NOMO-1 treated with DMSO at 0.1 percent for 48 hours (cell line): ENCODE data around the gene DEFB114.
"Not testable (repeated sequence)": the region's sequence is repeated elsewhere in the genome, so short reads cannot be mapped to it uniquely, and the experiment has no call there.

Source experiments
- DNase-seq: peaks from one replicate; lab custom pipeline; 2025; ENCODE audit not compliant: unreplicated experiment; lab: John Stamatoyannopoulos, UW

Gene DEFB114, protein sequence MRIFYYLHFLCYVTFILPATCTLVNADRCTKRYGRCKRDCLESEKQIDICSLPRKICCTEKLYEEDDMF

DNA sequence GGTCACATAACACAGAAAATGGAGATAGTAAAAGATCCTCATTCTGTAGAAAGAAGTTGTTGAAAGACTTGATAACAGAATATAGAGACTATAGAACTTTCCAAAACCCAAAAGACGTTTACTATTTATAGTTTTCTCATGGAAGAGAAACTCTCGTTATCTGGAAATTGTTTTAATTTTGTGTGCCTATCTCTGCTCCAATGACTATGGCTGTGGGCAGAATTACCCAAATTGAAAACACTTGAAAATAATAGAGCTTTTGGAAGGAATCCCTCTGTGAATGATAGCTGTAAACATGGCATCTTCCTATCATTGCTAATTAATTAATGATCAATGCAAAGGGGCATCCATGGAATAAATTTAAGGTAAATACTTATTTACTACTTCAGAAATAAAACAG, at the start of gene DEFB114:
TSS of gene DEFB114 (minus strand) at position 101 of the 400 bp plus-strand sequence. CDS start at position 42, 59 bp downstream.
- no peak for DNase-seq

DNA sequence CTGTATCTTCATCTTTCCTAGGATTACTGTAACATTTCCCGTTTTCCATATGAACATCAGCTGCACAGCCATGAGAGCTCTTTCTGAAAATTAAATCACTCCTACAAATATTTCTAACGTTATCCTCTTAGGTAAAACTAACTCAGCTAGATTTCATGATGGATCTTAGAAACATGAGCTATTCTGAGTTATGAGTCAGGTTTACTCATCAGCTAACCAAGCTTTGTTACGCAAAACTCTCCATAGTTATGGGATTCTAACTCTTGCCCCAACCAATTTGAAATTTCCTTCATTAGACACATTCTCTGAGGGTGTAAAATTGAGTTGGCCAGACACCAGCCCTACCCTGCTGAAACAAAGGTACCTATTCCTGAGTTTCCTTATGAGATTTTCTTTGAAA, 43.9 kb upstream of the DEFB114 start:
- no peak for DNase-seq

DNA sequence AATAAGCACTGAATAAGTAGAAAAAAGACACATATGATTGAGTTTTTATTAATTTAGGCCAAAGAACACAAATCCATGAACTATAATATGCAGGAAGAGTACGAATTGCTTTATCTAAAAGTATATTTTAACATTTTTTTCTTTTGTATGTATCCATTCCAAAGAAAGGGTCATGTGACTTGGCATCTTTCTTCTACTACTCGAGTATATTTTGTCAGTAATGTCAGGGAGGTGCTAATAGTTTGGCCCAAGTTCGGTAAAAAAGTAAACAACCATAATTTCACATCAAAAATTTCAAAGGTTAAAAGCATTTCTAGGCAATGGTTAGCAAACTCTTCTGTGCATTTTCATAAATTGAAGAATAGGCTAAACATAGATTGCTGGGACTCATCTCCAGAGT, 39.2 kb upstream of the DEFB114 start:
- DNase-seq, result no peak

DNA sequence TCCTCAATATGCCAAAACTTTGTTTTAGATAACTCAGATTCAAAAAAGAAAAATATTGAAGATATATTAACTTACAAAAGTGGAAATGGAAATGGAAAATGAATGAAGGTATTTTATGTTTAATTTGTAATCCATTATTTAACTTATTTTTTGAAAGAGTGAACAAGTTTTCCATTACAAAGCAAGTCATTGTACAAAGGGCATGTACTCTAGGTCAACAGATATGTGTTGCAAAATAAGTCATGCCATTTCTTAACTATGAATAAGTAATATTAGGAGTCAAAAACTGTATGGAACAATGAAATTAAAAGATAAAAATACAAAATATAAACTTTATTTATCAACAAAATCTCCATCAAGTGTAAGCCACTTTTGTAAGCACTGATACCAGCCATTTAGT, 31.3 kb upstream of the DEFB114 start:
- no peak for DNase-seq

DNA sequence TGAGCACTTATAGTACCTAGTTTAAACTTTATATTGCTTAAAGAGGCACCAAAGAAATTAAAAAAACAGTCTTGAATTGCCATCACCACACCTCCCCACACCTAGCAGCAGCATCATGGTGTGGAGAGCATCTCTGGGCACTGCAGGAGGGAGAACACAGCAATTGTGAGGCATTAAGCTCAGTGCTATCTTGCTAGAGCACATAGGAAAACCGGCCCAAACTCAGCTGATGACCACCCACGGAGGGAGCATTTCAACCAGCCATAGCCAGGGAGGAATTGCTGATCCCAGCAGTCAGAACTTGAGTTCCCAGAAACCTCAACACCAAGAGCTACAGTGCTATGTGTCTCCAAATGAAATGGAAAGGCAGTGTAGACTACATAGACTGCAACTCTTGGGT, 24.9 kb upstream of the DEFB114 start:
- no peak for DNase-seq

DNA sequence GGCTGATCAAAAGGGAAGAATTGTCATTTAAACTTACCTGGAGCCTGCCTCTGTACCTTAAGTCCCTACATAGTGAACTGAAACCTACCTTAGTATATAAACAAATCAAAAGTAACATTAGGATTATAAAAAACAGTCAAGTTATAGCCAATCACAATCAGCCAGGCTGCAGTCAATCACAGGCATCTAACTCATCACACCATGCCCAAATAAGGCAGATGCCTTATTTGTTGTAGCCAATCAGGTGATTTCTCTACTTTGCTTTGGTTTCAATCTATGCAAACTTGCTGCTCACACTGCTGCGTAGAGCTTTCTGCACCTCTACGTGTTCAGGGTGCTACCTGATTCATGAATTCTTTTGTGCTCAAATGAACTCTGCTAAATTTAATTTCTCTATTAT, 23.8 kb upstream of the DEFB114 start:
- no peak for DNase-seq

DNA sequence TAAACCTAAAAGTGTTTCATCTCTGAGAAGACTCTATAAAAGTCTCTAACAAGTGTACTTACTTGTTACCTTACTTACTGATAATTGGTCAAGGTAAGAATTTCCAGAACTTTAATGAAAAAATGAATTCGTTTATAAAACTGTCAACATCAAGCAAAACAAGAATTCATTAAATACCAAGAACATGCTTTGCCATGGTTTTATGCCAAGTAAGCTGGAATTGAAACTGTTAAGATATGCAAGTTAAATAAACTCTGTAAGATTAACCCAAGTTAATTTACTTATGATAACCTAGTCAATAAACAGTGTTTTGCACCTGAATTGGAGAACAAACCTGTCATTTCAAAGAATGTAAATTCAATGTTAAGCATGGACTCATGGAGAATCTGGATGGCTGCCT, 22.6 kb upstream of the DEFB114 start:
- no peak for DNase-seq

DNA sequence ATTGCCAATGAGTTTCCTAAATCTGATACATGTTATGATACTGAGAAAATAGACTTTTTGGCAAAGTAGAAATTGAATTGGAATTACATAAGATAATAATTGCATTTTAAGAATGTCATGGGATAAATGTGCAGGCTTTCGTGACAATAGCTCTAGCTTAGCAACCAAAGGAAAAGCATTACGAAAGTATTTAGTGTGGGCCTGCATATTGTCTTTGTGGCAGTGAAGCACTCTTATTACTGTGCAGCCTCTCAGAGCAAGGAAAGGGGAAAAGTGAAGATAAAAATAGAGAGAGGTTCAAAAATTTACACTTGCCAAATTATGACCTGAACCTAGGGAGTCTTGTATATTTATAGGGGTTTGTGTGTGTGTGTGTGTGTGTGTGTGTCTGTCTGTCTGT, 18.1 kb upstream of the DEFB114 start:
- DNase-seq, result no peak

DNA sequence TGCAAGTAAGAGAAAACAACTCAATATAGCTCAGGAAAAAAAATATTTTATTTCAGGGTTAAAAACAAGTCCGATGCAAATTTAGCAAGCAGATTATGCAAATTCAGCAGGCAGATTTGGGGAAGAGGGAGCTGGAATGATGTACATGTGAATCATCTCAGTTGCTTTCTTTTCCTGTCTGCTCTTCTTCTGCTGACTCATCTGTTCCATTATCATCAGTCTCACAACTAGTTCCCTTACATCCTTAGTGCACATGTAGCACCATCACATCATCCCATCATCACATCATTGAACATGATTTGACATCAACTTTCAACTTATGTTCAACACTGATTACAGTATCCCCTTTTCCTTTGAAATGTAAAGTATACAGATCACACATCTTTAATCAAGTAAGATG, 16.9 kb upstream of the DEFB114 start:
- no peak for DNase-seq

DNA sequence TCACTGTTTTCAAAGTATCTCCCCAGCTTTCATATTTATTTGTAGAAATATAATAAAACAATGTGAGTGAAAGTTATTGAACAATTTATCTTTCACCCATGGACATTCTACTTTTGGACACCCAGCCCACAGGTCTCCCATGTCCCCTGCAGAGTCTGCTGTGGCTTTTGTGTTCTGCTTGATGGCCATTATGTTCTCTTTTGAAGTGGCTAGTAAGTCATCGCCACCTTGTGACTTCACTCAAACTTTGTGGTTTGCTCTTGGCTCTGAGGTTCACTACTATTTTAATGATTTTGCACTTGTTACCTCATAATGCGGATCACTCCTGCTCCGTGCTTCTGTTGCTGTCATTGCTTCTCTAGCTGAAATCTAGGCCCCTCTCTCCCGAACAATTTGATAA, 15.6 kb upstream of the DEFB114 start:
- DNase-seq, result no peak

DNA sequence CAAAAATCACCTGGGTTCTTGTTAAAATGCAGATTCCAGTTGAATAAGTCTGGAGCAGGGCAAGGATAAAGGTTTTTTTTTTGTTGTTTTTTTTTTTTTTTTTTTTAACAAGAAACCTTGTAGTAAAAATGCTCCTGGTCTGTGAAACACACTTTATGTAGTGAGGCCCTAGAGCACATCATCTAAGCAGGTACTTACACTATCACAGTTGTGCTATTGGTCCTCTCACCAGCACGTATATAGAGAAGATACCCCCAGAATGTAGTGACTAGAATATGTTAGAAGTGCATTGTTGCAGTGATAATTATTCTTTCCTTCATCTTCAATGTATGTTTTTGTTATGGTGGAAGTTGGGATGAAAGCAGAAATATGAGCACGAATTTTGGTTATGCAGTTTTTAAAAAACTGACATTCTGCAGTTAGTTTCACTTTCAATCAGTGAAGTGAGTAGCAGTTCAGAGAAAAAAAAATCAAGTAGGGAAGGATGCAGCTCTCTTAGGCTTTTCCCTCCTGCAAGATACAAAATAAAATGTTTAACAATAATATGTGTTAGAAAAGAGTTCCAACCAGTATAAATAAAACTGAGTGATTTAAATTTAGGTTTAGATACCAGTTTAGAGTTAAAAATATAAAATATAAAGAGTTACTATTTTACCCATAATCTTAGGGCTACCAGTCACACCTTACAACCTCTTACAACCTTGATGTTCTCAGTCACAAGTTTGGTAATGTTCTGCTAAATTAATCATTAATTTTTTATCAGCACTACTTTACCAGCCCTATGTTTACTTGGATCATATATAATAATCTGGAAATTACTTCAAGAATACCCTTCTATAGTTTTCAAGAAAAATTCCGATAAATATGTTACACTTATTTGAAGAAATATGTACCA, 14.6 kb upstream of the DEFB114 start:
- DNase-seq, result no peak

DNA sequence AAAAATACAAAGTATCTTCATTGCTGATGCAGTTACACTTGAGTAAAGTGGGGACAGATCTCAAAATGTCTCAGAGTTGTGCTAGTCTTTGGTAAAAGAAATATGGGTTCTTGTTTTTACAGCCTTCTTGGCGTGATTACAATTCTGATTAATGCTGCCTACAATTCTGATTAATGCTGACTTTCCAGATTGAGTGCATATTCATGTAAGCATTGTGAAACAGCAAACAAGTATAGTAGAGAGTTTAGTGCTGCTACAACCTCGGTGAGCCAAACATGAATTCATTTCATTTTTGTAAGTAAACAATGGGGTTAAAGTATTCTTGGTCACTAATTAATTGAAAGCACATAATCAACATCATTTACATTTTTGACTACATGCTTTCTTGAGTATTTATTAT, 5.6 kb upstream of the DEFB114 start, which contains the start of gene DEFB113:
TSS of gene DEFB113 (minus strand) at position 21 of the 400 bp plus-strand sequence. CDS start at position 21, 0 bp downstream.
- no peak for DNase-seq

DNA sequence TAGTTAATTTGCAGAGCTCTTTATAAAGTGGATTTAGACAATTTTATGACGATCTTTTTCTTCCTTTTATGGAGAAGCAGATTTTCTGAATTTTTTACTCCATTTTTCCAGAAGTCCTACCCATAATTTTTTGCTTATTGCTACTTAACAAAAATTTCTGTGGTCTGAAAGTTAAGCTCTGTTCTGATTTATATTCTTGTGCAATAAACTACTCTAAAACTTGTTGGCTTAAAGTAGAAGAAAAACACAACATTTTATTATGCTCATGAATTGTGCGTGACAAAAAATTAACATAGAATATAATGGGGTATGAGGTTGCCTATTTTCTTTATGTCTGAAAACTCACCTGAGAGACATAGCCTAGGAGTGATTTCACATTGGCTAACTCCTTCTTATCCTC, 2.9 kb upstream of the DEFB114 start:
- DNase-seq, result no peak

DNA sequence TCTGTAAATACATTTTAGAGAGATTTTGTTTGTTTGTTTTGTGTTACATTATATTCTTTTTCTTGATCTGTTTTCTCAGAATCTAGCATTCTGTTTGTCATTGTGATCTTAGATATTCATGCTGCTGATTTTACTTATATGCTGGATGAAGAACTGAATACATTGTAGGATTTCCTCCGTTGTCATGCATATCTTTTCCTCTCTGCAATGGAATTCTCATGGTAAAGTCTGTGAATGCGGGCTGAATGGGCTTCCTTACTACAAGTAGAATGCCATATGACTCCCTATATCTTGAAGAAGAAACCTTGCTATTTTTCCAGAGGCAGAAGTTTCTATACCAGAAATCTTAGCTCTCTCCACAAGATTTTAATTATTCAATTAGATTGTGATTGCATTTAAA, 2.4 kb upstream of the DEFB114 start:
- no peak for DNase-seq

DNA sequence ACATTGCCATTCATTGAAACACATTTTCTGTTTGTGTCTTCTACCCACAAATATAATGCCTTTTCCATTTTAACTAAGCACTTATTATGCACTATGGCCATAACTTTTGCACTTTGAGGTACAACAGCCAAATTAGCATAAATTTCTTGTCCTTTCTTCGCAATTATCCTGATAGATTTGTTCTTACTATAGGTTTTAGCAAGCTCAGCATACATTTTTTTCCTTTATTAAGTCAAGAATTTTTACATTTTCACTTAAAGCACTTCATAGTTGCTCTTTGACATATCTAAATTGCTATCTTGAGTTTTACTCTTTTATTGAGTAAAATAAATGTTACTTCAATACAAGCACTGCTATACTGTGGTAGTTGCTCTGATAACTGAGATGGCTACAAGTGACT, 5.8 kb downstream of the DEFB114 start:
- DNase-seq, result no peak

DNA sequence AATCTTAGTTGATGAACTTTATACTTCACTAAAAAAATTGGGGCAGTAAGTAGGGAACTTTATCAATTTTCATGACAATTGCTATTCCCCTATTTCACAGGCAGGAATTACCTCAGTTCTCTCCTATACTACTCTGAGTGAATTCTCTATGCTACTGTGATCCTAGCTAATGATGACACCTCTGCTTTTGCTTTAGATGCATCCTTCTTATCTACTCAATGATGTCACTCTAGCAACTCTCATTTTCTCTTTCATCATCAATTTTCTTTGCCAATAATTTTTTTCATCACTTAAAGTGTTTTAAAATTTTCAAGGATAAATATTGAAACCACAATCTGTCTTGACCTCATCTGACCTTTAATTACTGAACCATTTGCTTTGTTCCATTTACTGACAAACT, 8.1 kb downstream of the DEFB114 start:
- no peak for DNase-seq

DNA sequence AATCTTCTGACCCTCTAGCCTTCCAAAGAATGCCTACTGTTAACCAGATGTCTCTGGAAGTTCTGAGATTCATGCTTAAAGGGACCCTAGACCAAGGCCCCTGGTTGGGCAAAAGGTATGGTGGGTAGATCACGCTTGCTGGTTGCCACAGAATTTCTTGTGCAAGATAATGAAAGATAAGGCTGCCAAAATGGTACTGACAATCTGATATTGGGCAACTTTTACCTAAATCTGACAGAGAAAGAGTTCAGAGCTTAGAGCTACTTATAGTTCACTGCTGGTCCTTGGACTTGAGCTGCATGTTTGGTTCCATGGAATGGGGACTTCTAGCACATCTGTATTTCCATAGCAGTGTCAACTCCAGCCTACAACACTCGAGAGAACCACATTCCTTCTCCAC, 12.0 kb downstream of the DEFB114 start:
- no peak for DNase-seq

DNA sequence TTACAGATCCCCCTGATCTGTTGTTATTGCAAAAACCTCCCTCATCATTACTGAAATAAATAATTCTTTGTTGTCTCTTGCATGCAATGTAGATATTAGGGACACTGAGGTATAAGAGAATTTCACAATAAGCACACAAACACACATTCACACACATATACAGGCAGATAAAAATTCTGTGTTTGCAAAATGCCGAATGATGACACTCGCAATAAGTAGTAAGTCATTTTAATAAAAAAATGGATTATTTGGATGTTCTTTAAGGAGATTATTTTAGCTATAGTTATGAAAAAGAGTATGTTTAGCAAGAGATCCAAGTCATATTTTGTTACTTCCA, 13.6 kb downstream of the DEFB114 start:
- DNase-seq, result no peak

DNA sequence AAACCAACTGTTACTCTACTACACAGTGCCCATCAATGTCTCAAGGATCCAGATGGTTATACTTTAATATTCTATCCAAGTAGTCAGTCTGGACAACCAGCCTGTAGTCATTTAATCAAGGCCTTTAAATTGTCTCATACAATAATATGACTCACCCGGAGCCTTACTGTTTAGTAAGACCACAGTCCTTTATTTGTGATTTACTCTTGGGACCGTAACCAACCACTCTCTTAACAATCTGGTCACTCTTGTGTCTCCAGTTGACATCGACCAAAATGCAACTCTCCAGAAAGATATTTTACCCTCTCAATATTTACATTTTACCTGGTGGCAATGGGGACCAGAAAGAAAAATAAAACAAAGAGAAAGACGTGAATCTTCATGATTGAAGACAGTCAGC, 14.9 kb downstream of the DEFB114 start:
- DNase-seq, result no peak

DNA sequence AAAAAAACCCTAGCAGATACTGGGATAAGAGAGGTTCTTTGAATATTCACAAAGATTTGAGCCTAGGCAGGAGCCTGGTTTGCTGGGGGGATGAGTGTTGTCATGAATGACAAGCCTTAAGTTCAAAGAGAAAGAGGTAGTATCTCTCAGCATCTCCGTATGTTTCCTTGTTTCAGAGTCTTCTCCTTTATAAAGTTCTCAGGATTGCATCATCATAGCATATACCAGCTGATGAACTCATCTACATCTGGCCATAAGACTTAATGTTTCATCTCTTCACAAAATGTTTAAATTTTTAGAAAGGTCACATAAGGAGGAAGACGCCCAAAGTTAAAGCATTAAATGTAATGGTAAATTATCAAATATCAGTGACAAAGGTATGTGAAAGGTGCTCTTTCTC, 17.1 kb downstream of the DEFB114 start:
- DNase-seq, result no peak

DNA sequence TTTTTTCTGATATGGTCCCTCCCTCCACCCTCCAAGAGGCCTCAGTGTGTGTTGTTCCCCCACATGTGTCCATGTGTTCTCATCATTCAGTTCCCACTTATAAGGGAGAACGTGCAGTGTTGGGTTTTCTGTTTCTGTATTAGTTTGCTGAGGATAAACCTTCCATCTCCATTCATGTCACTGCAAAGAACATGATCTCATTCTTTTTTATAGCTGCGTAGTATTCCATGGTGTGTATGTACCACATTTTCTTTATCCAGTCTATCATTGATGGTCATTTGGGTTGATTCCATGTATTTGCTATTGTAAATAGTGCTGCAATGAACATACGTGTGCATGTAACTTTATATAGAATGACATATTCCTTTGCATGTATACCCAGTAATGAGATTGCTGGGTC, 19.9 kb downstream of the DEFB114 start:
- DNase-seq, result not testable (repeated sequence)

DNA sequence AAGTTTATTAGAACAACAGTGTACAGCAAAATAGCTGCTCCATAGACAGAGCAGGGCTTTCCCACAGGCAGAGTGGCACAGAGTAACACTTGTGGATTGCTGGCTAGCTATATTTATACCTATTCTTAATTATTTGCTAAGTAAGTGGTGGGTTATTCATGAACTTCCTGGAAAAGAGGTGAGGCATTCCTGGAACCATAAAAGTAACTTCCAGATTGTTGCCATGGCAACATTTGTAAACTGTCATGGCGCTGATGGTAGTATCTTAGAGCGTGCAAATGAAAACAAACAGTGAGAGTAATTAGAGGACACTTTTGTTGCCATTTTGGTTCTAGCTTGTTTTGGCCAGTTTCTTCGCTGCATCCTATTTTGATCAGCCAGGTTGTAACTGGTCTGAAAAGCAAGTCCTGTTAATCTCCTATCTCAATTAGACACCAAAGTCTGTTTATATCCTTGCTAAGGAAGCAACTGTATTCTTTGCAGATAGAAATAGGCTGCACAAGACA, 23.9 kb downstream of the DEFB114 start:
- no peak for DNase-seq

DNA sequence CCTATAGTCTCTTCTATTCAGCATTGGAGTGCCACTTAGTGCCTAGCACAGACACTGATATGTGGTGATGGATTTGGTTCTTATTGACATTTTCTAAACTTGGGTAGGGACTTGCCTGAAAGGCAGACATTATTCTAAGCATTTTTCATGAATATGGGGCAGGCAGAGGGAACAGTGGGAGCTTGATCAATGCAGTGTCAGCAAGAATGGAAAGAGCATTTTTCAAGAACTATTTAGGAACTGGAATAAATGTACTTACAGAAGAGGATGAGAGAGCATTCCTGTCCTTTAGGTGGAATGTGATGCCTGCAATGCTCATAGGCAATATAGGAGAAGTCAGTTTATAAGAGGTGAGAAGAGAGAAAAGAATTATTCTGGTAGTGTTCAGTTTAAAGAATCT, 26.2 kb downstream of the DEFB114 start:
- no peak for DNase-seq
